ENCODE measurements around the gene ITGAD. TPM values are rescaled to one million over a fixed set of nuclear protein-coding genes. Genes with fewer than 3 reads are reported as not detected.
"Not testable (repeated sequence)": the region's sequence is repeated elsewhere in the genome, so short reads cannot be mapped to it uniquely, and the experiment has no call there.

Gene ITGAD
- total and polyA plus RNA-seq, 5 experiments from 2014 or later, result 0.52 TPM; not detected in 4

DNA sequence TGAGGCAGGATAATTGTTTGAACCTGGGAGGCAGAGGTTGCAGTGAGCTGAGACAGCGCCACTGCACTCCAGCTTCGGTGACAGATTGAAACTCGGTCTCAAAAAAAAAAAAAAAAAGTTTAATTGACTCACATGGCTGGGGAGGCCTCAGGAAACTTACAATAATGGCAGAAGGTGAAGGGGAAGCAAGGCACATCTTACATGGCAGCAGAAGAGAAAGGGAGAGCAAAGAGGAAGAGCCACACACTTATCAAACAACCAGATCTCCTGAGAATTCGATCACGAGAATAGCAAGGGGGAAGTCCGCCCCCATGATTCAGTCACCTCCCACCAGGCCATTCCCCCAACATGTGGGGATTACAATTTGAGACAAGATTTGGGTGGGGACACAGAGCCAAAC is 52.8 kb downstream of the ITGAD start:
- H3K9me3 Mint-ChIP-seq, DNase-seq, ATAC-seq, H3K36me3 Mint-ChIP-seq, H3K4me3 Mint-ChIP-seq, H3K27me3 Mint-ChIP-seq: not testable (repeated sequence)
- peaks cover 4 to 15% (median 11%) of the 10 kb centered on the region in 4 donors for H3K4me1 Mint-ChIP-seq
- H3K27ac Mint-ChIP-seq, result peak overlapping the region in 2 of 10 donors; percentile 46 to 47
- POLR2A ChIA-PET, result interaction anchor here (0.7 kb wide), 1 partner anchor 265 kb away, joined by 3 read pairs; no protein-coding TSS in a partner anchor

DNA sequence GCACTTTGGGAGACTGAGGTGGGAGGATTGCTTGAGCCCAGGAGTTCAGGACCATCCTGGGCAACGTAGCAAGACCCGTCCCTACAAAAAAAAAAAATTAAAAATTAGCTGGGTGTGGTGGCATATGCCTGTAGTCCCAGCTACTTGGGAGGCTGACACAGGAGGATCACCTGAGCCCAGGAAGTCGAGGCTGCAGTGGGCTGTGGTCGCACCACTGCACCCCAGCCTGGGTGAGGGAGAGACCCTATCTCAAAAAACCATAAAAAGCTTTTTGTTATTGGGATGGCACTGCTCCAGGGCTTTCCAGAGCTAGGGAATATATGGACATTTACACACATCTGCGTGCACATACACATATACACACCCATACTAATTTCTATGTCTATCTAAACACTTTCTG is 58.1 kb downstream of the ITGAD start:
- POLR2A ChIA-PET, result interaction anchor here (0.6 kb wide), 2 partner anchors 162 to 212 kb away, joined by 3 read pairs; no protein-coding TSS in a partner anchor
- H3K36me3 Mint-ChIP-seq, result no peaks in the 10 kb centered on the region
- H3K27ac Mint-ChIP-seq, result peak overlapping the region in 4 of 10 donors; percentile 44 to 87 (median 82)
- no peaks in the 10 kb centered on the region for H3K27me3 Mint-ChIP-seq
- DNase-seq (no peak), ATAC-seq (no peak)
- H3K9me3 Mint-ChIP-seq, result no peaks in the 10 kb centered on the region
- H3K4me1 Mint-ChIP-seq, result peaks cover 12 to 41% (median 28%) of the 10 kb centered on the region in 4 donors
- no peak overlapping the region for H3K4me3 Mint-ChIP-seq

- H3K4me3 Mint-ChIP-seq, result peak overlapping the region in 1 of 10 donors; percentile 28
- POLR2A ChIA-PET, result interaction anchor here (0.6 kb wide), 2 partner anchors 162 to 213 kb away, joined by 3 read pairs; no protein-coding TSS in a partner anchor
- no peaks in the 10 kb centered on the region for H3K9me3 Mint-ChIP-seq
- H3K36me3 Mint-ChIP-seq, result no peaks in the 10 kb centered on the region
- DNase-seq, result no peak
- peaks cover 12 to 46% (median 31%) of the 10 kb centered on the region in 4 donors for H3K4me1 Mint-ChIP-seq
- H3K27me3 Mint-ChIP-seq, result no peaks in the 10 kb centered on the region
- peak overlapping the region in 6 of 10 donors; percentile 40 to 88 (median 82) for H3K27ac Mint-ChIP-seq
- no peak for ATAC-seq
Measured at GRCh38 chr16:31451681-31452351, 58.7 kb downstream of the ITGAD start.

DNA sequence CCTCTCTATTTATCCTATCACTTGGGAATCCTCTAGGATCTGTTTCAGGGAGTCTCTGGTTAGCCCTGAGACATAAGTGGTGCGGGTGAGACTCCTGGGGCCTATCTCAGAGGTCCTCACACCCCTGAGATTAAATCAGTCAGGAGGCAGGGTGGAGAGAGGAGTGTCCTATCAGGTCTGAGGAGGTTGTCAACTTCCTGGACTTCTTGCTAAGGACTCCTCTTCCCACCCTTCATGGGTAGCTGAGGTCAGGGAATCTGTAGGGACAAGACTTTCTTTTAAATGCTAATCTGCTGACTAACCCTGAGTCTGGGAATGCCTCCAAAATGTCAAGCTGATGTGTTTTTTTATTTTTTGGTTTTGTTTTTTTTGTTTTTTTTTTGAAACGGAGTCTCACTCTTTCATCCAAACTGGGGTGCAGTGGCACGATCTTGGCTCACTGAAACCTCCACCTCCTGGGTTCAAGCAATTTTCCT is 59.5 kb downstream of the ITGAD start:
- Mint-ChIP-seq H3K4me1 (peaks cover 12 to 54% (median 35%) of the 10 kb centered on the region in 4 donors), H3K9me3 (no peaks in the 10 kb centered on the region), H3K27ac (peak overlapping the region in 8 of 10 donors; percentile 22 to 72 (median 52))

DNA sequence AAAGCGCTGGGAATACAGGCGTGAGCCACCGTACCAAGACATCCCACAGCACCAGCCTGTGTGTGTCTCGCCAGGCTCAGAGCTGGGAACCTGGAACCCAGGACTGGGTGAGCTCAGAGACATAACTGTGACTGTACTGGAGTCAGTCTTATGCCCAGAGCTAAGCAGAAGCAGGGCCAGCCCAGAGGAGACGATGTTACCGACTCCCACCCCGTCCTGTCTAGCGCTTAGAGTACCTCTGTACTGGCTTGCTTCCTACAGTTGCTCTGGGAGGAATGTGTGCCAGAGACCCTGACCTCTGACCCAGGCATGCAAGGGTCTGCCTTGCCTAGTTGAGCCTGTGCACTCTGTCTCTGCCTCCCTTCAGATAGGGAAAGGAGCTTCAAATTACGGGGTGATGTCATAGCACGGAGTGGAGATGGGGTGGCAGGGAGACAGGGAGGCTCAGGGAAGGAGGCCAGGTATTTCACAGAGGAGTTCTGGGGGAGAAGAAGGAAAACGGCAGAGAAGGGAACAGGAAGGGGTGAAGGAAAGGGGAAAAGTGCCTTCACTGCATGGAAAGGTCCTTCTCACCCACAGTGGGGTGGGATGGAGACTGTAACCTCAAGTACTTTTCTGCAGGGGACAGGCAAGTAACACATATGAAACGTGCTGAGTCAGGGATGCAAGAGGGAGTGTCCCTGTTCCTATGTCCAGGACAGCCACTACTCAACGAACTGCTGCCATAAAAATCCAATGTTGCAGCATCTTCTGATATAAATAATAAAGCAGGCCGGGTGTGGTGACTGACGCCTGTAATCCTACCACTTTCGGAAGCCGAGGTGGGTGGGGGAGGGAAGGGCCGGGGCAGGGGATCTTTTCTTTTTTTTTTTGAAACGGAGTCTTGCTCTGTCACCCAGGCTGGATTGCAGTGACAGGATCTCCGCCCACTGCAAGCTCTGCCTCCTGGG is 60.4 kb downstream of the ITGAD start:
- Mint-ChIP-seq H3K4me1 (peaks cover 17 to 61% (median 42%) of the 10 kb centered on the region in 4 donors), H3K27ac (peak overlapping the region; percentile 32 to 93 (median 72)), H3K9me3 (peaks cover 0 to 1% (median 0%) of the 10 kb centered on the region in 9 donors), H3K36me3 (no peaks in the 10 kb centered on the region), H3K27me3 (no peaks in the 10 kb centered on the region), H3K4me3 (peak overlapping the region in 1 of 10 donors; percentile 22)
- DNase-seq (no peak), ATAC-seq (no peak)
- POLR2A ChIA-PET, result no interaction called here

More for the DNA sequence above, 59.5 kb downstream of the ITGAD start:
- DNase-seq, result no peak
- Mint-ChIP-seq H3K27me3 (no peaks in the 10 kb centered on the region), H3K4me3 (no peak overlapping the region), H3K36me3 (no peaks in the 10 kb centered on the region)
- no peak for ATAC-seq
- POLR2A ChIA-PET, result no interaction called here

- peak in 2 of 10 donors; percentile 19 to 28 for DNase-seq
- Mint-ChIP-seq H3K27ac (peak overlapping the region; percentile 22 to 87 (median 64)), H3K36me3 (no peaks in the 10 kb centered on the region), H3K4me1 (peaks cover 23 to 69% (median 51%) of the 10 kb centered on the region in 4 donors), H3K9me3 (peaks cover 0 to 1% (median 0%) of the 10 kb centered on the region in 9 donors), H3K4me3 (peak overlapping the region; percentile 13 to 60 (median 46)), H3K27me3 (no peaks in the 10 kb centered on the region)
- POLR2A ChIA-PET, result interaction anchor here (0.7 to 2.3 kb wide), 7 partner anchors 16 to 418 kb away, joined by 3 to 8 read pairs (median 3); partner anchors contain the start of genes RUSF1 and ZNF267
- no peak for ATAC-seq
Measured at GRCh38 chr16:31455601-31456314, 62.6 kb downstream of the ITGAD start.

GRCh38 chr16:31456988-31457360 is 63.8 kb downstream of the ITGAD start:
- DNase-seq, result no peak

DNA sequence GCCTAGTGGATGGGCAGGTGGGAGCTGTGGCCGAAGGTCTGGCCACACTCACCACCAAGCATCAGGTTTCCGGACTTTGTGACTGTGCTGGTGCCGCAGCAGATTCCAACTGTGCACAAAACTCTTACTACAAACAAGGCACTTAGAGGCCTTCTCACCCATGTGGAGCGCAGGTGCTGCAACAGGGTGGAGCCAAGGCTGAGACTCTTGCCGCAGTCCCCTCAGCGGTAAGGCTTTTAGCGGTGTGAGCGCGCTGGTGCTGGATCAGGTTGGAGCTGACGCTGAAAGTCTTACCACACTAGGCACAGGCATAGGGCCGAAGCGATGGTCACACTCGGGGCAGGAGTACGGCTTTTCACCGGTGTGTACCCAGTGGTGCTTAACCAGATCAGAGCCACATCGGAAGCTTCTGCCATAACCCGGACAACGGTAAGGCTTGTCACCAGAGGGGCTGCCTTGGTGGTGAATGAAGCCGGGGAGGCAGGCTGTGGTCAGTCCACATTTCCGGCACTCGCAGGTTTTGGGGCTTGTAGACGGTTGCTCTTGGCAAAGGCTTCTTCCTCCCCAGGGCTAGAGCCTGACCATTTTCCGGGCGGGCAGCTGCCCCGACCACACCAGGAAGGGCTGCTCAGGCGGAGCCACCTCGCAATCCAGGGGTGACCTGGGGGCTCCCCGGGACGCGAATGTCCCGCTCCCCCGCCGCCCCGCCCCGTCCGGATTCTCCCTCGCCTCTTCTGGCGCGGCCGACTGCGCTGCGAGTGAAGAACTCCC is 65.1 kb downstream of the ITGAD start:
- POLR2A ChIA-PET, result interaction anchor here (0.6 to 4.1 kb wide), 23 partner anchors 8 to 1650 kb away, joined by 3 to 51 read pairs (median 6); partner anchors contain the start of genes FUS, KAT8, PYCARD and RUSF1
- peaks cover 0 to 7% (median 3%) of the 10 kb centered on the region in 3 donors for H3K36me3 Mint-ChIP-seq

More at GRCh38 chr16:31456988-31457360, 63.8 kb downstream of the ITGAD start:
- Mint-ChIP-seq H3K36me3 (no peaks in the 10 kb centered on the region), H3K4me3 (peak overlapping the region in 9 of 10 donors; percentile 36 to 97 (median 93)), H3K4me1 (peaks cover 19 to 65% (median 51%) of the 10 kb centered on the region in 4 donors), H3K9me3 (peaks cover 0 to 1% (median 0%) of the 10 kb centered on the region in 9 donors), H3K27ac (peak overlapping the region in 8 of 10 donors; percentile 44 to 96 (median 66)), H3K27me3 (no peaks in the 10 kb centered on the region)
- POLR2A ChIA-PET, result interaction anchor here (2.0 to 4.1 kb wide), 6 partner anchors 13 to 416 kb away, joined by 5 to 25 read pairs (median 12); partner anchors contain the start of genes PYCARD, RUSF1 and ZNF267
- ATAC-seq, result no peak

GRCh38 chr16:31458844-31459686 is 65.9 kb downstream of the ITGAD start, which contains the start of gene ARMC5:
Gene ARMC5 (plus strand): TSS chr16:31459501. CDS start chr16:31459525, 24 bp downstream.
- ATAC-seq, result peak; percentile 71 to 76
- Mint-ChIP-seq H3K36me3 (peaks cover 0 to 14% (median 3%) of the 10 kb centered on the region in 3 donors), H3K4me3 (peak within 1 kb of the TSS; percentile 90 to 97 (median 93)), H3K4me1 (peaks cover 16 to 54% (median 42%) of the 10 kb centered on the region in 4 donors), H3K27me3 (no peaks in the 10 kb centered on the region), H3K27ac (peak within 1 kb of the TSS; percentile 92 to 100 (median 98)), H3K9me3 (peaks cover 0 to 1% (median 0%) of the 10 kb centered on the region in 9 donors)
- DNase-seq, result peak; percentile 90 to 99 (median 96)
- POLR2A ChIA-PET, result interaction anchor here (0.6 to 4.1 kb wide), 27 partner anchors 9 to 763 kb away, joined by 3 to 51 read pairs (median 6); partner anchors contain the start of genes FUS, KAT8, PYCARD and RUSF1

More for the DNA sequence above, 65.1 kb downstream of the ITGAD start:
- Mint-ChIP-seq H3K4me3 (peak overlapping the region; percentile 90 to 97 (median 93)), H3K27ac (peak overlapping the region; percentile 80 to 100 (median 98)), H3K4me1 (peaks cover 19 to 61% (median 48%) of the 10 kb centered on the region in 4 donors), H3K27me3 (no peaks in the 10 kb centered on the region), H3K9me3 (peaks cover 0 to 1% (median 0%) of the 10 kb centered on the region in 9 donors)
- ATAC-seq (peak; percentile 21 to 29), DNase-seq (peak; percentile 39 to 77 (median 60))

All from naive thymus-derived CD8-positive, alpha-beta T cell (primary cell).